A673 (cell line): ENCODE measurements around the gene LEP.

Source experiments
- CTCF ChIP-seq: fragments of 300-800, 200-600 bp; sonication (generic); conservative IDR thresholded peaks from 2 replicates; pipeline ENCODE4 v1.5.1; 2017; ENCODE audit warnings: low read depth, mild to moderate bottlenecking, antibody characterized with exemption, low read length, moderate library complexity, mixed read lengths
- EZH2 ChIP-seq: fragments of 200-600 bp; sonication (generic); IDR thresholded peaks from 2 replicates; pipeline ENCODE4 v1.6.1; 2017; ENCODE audit warnings: borderline replicate concordance, low read depth, mild to moderate bottlenecking, mixed read lengths, antibody characterized with exemption, low read length; ENCODE audit not compliant: poor library complexity, severe bottlenecking

GRCh38 chr7:128274246-128274883 is 33.3 kb downstream of the LEP start:
- no peak for TF ChIP-seq CTCF
- no peak for TF ChIP-seq EZH2
